Amygdala (tissue), 56 donors: ENCODE measurements around the gene ABCC1.
"Not testable (repeated sequence)": the region's sequence is repeated elsewhere in the genome, so short reads cannot be mapped to it uniquely, and the experiment has no call there.

Experiments used
- DNase-seq, 56 donors: peaks; one replicate each; lab custom pipeline; 2025; lab: John Stamatoyannopoulos, UW

Gene ABCC1

DNA sequence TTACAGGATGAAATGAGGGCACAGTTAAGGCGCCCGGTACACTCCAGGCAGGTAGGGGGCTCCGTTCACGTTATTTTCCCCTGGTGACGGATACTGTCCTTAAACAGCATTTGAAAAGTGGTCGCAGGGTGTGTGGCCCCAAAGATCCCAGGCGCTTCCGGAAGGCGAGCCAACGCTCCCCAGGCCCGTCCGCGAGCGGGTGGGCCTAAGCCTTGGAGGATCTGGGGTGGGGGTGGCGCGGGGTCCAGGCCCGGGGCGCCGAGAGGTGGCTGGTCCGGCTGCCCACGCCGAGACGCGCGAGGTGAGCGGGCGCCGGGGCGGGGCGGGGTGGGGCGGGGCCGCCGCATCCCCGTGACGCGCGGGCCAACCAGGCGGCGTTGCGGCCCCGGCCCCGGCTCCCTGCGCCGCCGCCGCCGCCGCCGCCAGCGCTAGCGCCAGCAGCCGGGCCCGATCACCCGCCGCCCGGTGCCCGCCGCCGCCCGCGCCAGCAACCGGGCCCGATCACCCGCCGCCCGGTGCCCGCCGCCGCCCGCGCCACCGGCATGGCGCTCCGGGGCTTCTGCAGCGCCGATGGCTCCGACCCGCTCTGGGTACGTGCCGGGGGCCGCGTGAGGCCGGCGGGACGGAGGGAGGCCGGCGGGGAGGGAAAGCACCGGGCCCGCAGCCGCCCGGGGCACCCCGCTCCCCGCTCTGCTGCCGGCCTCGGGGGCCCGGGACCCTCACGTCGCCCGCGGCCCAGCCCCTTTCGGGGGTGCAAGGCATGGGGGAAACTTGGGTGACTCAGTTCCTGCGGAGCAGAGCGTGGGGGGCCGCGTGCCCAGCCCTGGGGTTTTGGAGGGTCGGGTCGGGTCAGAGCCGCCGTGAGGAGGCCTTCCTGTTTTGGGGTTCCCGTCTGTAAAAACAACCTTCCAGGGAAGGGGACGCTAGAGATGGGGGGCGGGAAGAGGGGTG is at the start of gene ABCC1:
Gene ABCC1 (plus strand): TSS at position 407 of the 951 bp plus-strand sequence. CDS start 136 bp downstream, at position 543.
- DNase-seq: peak in 16 of 56 donors; percentile 3 to 49 (median 10)

- DNase-seq: no peak
Observed at GRCh38 chr16:15900357-15900756, 49.1 kb upstream of the ABCC1 start.

- DNase-seq: no peak
Observed at GRCh38 chr16:15900901-15901500, 48.4 kb upstream of the ABCC1 start.

- no peak for DNase-seq
Observed at GRCh38 chr16:15903960-15904359, 45.5 kb upstream of the ABCC1 start.

DNA sequence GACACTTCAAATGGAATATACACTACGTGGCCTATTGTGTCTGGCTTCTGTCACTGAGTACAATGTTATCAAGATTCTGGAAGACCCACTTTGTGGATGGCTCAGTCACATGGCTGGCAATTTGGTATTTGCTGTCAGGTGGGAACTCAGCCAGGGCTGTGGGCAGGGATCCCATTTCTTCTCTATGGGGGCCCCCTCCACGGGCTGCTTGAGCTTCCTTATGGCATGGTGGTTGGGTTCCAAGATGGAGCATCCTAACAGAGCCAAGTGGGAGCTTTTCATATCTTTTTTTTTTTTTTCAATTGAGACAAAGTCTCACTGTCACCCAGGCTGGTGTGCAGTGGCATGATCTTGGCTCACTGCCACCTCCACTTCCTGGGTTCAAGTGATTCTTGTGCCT is 43.0 kb upstream of the ABCC1 start:
- DNase-seq: no peak

- DNase-seq: no peak
Observed at GRCh38 chr16:15907863-15908478, 41.4 kb upstream of the ABCC1 start.

DNA sequence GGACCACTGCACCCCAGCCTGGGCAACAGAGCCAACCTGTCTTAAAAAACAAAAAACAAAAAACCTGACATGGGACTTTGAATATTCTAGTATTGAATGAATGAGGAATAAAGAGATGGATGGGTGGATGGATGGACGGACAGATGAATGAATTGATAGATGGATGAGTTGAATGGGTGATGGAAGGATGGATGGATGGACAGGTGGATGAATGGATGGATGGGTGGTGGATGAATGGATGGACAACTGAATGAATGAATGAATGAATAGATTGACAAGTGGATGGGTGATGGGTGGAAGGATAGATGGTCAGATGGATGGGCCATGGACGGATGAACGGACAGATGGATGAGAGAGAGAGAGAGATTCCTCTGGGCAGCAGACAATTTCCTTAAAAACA is 38.2 kb upstream of the ABCC1 start:
- DNase-seq: no peak

DNA sequence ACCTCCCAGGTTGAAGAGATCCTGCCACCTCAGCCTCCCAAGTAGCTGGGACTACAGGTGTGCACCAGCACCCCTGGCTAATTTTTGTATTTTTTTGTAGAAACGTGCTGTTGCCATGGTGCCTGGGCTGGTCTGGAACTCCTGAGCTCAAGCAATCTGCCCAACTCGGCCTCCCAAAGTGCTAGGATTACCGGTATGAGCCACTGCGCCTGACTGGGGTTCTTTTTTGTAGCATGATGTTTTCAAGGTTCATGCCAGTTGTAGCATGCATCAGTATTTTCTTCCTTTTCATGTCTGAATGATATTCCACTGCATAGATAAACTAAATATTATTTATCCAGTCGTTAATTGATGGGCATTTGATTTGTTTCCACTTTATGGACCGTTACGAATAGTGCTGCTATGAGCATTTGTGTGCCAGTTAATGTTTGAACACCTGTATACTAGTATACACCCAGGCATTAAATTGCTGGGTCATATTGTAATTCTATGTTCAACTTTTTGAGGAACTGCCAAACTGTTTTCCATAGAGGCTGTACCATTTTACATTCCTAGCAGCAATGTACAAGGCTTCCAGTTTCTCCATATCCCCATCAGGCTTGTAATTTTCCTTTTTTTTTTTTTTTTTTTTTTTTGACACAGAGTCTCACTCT is 36.2 kb upstream of the ABCC1 start:
- no peak for DNase-seq

DNA sequence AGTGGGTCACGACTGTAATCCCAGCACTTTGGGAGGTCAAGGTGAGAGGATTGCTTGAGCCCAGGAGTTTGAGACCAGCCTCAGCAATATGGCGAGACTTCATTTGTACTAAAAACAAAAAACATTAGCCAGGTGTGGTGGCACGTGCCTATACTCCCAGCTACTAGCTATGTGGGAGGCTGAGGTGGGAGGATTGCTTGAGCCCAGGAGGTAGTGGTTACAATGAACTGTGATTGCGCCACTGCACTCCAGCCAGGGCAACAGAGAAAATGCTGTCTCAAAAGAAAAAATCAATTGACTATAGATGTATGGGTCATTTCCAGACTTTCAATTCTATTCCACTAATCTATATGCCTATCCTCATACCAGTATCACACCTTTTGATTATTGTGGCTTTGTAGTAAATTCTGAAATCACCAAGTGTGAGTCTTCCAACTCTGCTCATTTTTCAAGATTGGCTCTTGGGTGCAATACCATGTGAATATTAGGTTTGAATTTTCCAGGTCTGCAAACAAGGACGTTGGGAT is 33.8 kb upstream of the ABCC1 start:
- DNase-seq: no peak

DNA sequence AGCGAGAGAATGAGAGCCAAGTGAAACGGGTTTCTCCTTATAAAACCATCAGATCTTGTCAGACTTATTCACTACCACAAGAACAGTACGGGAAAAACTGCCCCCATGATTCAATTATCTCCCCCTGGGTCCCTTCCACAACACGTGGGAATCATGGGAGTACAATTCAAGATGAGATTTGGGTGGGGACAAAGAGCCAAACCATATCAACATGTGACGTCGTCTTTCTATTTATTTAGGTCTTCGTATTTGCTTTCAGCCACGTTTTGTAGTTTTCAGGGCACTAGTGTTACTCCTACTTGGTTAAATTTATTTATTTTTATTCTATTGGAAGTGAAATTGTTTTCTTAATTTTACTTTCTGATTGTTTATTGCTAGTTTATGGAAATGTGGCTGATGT is 33.1 kb upstream of the ABCC1 start:
- no peak for DNase-seq

DNA sequence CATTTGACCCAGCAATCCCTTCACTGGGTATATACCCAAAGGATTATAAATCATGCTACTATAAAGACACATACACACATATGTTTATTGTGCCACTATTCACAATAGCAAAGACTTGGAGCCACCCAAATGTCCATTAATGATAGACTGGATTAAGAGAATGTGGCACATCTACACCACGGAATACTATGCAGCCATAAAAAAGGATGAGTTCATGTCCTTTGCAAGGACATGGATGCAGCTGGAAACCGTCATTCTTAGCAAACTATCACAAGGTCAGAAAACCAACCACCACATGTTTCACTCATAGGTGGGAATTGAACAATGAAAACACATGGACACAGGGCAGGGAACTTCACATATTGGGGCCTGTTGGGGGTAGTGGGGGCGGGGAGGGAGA is 31.1 kb upstream of the ABCC1 start:
- not testable (repeated sequence) for DNase-seq

GRCh38 chr16:15919331-15919730 is 30.1 kb upstream of the ABCC1 start:
- no peak for DNase-seq

- DNase-seq: no peak
Observed at GRCh38 chr16:15924996-15925395, 24.4 kb upstream of the ABCC1 start.

DNA sequence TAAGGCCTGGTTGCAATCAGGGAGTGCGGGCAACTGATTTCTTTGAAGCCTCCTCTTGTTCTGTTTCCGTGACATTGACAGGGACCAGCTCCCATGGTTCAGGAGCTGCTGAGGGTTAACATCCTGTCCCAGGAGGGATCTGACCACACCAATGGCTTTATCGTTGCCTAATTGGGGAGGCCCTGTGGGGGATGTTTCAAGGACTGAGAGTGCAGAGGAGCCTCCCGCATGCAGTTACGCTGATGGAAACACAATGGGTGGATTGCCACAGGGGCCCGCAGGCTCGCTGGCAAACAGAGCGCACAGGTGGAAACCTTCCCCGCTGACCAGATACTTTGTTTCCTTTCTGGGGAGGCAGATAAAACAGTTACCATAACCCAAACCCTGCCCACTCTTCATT is 23.8 kb upstream of the ABCC1 start:
- no peak for DNase-seq

DNA sequence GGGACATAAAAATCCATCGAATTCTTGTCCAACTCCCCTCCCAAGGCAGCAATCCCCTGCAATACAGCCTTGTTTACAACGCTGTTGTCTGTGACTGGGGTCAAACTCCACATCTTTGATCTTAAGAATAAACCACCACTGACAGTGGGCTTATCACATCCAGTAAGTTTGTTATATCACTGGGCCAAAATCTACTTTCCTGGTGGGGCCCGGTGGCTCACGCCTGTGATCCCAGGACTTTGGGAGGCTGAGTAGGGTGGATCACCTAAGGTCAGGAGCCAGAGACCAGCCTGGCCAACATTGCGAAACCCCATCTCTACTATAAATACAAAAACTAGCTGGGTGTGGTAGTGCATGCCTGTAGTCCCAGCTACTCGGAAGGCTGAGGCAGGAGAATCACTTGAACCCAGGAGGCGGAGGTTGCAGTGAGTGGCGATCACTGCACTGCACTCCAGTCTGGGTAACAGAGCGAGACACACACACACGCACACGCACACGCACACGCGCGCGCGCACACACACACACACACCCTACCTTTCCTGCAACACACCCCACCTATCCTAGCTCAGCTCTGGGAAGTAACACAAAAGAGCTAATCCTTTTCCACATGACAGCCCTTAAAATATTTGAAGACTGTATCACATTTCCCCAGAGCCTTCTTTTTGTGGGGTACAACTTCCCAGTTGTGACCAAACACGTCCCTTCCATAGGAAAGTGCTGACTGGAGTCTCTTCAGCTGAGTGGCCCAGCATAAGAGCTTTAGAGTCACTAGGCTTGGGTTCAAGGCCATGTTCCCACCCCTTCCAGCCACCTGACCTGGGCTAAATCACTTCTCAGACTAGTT is 20.9 kb upstream of the ABCC1 start:
- no peak for DNase-seq

DNA sequence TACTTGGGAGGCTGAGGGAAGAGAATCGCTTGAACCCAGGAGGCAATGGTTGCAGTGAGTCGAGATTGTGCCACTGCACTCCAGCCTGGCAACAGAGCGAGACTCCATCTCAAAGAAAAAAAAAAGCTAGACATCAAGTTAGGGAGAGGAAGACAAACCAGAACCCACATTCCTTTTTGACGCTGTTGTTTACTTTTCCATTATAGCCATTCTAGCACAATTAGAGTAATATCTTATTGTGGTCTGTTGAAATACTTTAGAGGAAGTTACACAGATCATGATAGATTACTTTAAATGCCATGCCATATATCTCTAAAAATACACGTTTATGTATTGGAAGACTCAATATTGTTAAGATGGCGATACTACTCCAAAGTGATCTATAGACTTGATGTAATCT is 16.5 kb upstream of the ABCC1 start:
- no peak for DNase-seq

- DNase-seq: no peak
Observed at GRCh38 chr16:15933781-15934180, 15.6 kb upstream of the ABCC1 start.

- no peak for DNase-seq
Observed at GRCh38 chr16:15934991-15935390, 14.4 kb upstream of the ABCC1 start.

DNA sequence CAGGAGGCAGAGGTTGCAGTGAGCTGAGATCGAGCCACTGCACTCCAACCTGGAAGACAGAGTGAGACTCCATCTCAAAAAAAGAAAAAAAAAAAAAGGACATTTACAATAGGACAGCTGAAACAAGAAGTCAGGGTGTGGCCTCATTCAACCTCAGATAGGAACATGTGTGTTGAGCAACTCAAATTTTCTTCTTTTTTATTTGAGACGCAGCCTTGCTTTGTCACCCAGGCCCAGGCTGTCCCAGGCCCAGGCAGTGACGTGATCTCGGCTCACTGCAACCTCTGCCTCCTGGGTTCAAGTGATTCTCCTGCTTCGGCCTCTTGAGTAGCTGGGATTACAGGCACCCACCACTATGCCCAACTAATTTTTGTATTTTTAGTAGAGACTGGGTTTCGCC is 12.6 kb upstream of the ABCC1 start:
- DNase-seq: not testable (repeated sequence)
